ENCODE data around the gene ADK. TPM values are rescaled to one million over a fixed set of nuclear protein-coding genes. Genes with fewer than 3 reads are reported as not detected.
"Not testable (repeated sequence)": the region's sequence is repeated elsewhere in the genome, so short reads cannot be mapped to it uniquely, and the experiment has no call there.

The ADK gene
- total RNA-seq, 1 donor from 2014 or later, result 13.1 TPM

GRCh38 chr10:74575912-74576311 lies 424.9 kb downstream of the ADK start:
- Mint-ChIP-seq H3K36me3 (ENCODE audit: low read depth, unreplicated experiment) (peaks cover 3% of the 10 kb centered on the region), H3K27me3 (ENCODE audit: unreplicated experiment) (no peaks in the 10 kb centered on the region), H3K27ac (ENCODE audit: unreplicated experiment) (no peak overlapping the region), H3K9me3 (ENCODE audit: unreplicated experiment) (no peaks in the 10 kb centered on the region), H3K4me1 (ENCODE audit: unreplicated experiment) (no peaks in the 10 kb centered on the region), H3K4me3 (ENCODE audit: unreplicated experiment) (no peak overlapping the region)
- TF ChIP-seq CTCF (IDR thresholded peaks at IDR 0.05; ENCODE audit: unreplicated experiment), result no peak
- DNase-seq (ENCODE audit: low spot score), result no peak

DNA sequence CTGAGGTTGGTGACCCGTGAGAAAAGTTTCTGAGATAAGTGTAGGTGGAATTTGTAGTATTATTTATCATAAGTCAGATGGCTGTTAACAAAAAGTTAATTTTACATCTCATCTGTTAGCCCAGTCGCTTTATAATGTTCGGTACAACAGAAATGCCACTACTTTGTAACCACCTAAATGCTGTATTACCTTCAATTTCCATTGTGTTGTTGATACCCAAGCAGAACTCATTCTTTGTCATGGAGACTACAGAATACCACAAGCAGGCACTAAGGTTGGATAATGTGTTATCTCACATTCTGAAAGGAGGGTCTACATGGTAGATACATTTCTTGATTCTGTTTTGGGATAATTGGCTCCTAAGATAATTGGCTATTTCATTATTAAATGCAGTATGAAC lies 425.6 kb downstream of the ADK start:
- no peaks in the 10 kb centered on the region for H3K9me3 Mint-ChIP-seq (ENCODE audit: unreplicated experiment)
- H3K36me3 Mint-ChIP-seq (ENCODE audit: low read depth, unreplicated experiment), result peaks cover 3% of the 10 kb centered on the region
- H3K27me3 Mint-ChIP-seq (ENCODE audit: unreplicated experiment), result no peaks in the 10 kb centered on the region
- DNase-seq (ENCODE audit: low spot score), result no peak
- H3K27ac Mint-ChIP-seq (ENCODE audit: unreplicated experiment), result no peak overlapping the region
- H3K4me3 Mint-ChIP-seq (ENCODE audit: unreplicated experiment), result no peak overlapping the region
- no peak for TF ChIP-seq CTCF (IDR thresholded peaks at IDR 0.05; ENCODE audit: unreplicated experiment)
- no peaks in the 10 kb centered on the region for H3K4me1 Mint-ChIP-seq (ENCODE audit: unreplicated experiment)

DNA sequence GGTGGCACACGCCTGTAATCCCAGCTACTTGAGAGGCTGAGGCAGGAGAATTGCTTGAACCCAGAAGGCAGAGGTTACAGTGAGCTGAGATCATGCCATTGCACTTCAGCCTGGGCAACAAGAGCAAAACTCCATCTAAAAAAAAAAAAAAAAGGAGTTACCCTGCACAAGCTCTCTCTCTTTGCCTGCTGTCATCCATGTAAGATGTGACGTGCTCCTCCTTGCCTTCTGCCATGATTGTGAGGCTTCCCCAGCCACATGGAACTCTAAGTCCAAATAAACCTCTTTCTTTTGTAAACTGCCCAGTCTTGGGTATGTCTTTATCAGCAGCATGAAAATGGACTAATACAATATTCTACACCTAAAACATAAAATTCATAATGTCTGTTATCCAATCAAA lies 429.4 kb downstream of the ADK start:
- not testable (repeated sequence) for H3K4me3 Mint-ChIP-seq (ENCODE audit: unreplicated experiment); H3K27me3 Mint-ChIP-seq (ENCODE audit: unreplicated experiment); H3K27ac Mint-ChIP-seq (ENCODE audit: unreplicated experiment); DNase-seq (ENCODE audit: low spot score); H3K9me3 Mint-ChIP-seq (ENCODE audit: unreplicated experiment); H3K36me3 Mint-ChIP-seq (ENCODE audit: low read depth, unreplicated experiment); H3K4me1 Mint-ChIP-seq (ENCODE audit: unreplicated experiment)

DNA sequence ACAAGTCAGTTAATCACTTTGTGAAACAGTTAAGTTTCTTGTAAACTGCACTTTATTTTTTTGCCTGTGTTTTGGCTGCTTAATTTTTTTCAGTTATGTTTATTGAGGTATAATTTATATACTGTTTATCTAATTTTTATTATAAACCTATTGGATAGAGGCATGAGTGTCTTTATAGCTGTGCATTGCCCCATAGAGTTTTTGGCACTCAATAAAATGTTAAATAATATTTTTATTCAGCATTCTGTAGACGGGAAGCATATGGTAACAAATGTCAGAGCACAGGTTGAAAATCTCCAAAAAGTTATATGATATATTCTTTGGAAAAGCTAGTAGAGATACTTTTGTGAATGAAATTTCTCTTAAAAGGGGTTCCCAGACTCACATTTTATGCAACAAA lies 431.5 kb downstream of the ADK start:
- no peak overlapping the region for H3K4me3 Mint-ChIP-seq (ENCODE audit: unreplicated experiment)
- no peak overlapping the region for H3K27ac Mint-ChIP-seq (ENCODE audit: unreplicated experiment)
- no peaks in the 10 kb centered on the region for H3K36me3 Mint-ChIP-seq (ENCODE audit: low read depth, unreplicated experiment)
- no peaks in the 10 kb centered on the region for H3K27me3 Mint-ChIP-seq (ENCODE audit: unreplicated experiment)
- no peaks in the 10 kb centered on the region for H3K9me3 Mint-ChIP-seq (ENCODE audit: unreplicated experiment)
- DNase-seq (ENCODE audit: low spot score), result no peak
- no peak for TF ChIP-seq CTCF (IDR thresholded peaks at IDR 0.05; ENCODE audit: unreplicated experiment)
- peaks cover 15% of the 10 kb centered on the region for H3K4me1 Mint-ChIP-seq (ENCODE audit: unreplicated experiment)

DNA sequence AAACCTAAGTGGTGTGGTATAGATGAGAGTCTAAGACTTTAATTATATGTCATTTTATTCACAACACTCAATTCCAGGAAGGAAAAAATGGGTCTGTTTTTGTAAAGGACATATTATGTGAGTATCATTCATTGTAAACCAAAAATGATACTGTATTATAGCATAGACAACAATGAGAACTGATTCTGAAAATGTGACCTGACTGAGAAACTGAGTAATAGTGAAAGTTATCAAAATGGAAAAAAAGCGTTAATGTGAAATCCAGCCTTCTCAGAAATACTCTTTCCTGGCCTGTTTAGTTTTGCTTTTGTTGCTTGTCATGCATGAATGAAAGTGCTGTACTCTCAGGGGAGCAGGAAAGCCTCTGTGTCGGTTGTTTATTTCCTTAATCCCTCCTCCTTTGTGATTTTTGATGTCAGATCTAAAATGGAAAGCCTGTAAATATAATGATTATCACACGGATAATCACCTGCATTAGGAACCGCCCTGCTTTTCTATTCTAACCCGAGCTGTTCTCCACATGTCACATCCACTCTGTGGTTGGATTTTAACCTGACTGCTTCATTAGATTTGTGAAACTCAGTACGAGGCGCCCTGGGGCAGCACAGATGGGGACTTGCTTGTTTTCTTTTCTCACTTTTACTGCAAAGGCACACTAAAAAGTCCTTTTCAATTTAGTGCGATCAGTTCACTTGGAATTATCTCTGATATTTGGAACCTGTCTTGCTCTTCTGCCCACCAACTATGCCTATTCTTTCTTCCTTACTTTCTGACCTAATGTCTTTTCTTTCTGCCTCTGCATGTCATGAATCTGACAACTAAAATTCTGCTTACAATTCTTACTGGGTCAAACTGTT lies 434.4 kb downstream of the ADK start:
- no peak overlapping the region for H3K4me3 Mint-ChIP-seq (ENCODE audit: unreplicated experiment)
- no peaks in the 10 kb centered on the region for H3K36me3 Mint-ChIP-seq (ENCODE audit: low read depth, unreplicated experiment)
- H3K27ac Mint-ChIP-seq (ENCODE audit: unreplicated experiment), result peak overlapping the region; percentile 54

More for the DNA sequence above, 434.4 kb downstream of the ADK start:
- H3K27me3 Mint-ChIP-seq (ENCODE audit: unreplicated experiment), result no peaks in the 10 kb centered on the region
- H3K9me3 Mint-ChIP-seq (ENCODE audit: unreplicated experiment), result no peaks in the 10 kb centered on the region
- peaks cover 15% of the 10 kb centered on the region for H3K4me1 Mint-ChIP-seq (ENCODE audit: unreplicated experiment)
- DNase-seq (ENCODE audit: low spot score), result no peak
- no peak for TF ChIP-seq CTCF (IDR thresholded peaks at IDR 0.05; ENCODE audit: unreplicated experiment)

Data from endothelial cell (in vitro differentiated cells).